Measurements from ENCODE around the gene DNASE2. TPM values are rescaled to one million over a fixed set of nuclear protein-coding genes. Genes with fewer than 3 reads are reported as not detected.
"Not testable (repeated sequence)": the region's sequence is repeated elsewhere in the genome, so short reads cannot be mapped to it uniquely, and the experiment has no call there.

The DNASE2 gene
- total RNA-seq, 1 experiment from 2014 or later: 16.4 TPM

- Histone ChIP-seq H3K27me3 (no peaks in the 10 kb centered on the region), H3K4me1 (no peaks in the 10 kb centered on the region), H3K27ac (no peak overlapping the region), H3K36me3 (peaks cover 2% of the 10 kb centered on the region; the same call in 1 of the 2 replicates), H3K9me3 (replicated peaks) (no peaks in the 10 kb centered on the region), H3K4me3 (no peak overlapping the region)
- no peak for DNase-seq
Measured at GRCh38 chr19:12893582-12893981, 12.3 kb upstream of the DNASE2 start.

- Histone ChIP-seq H3K9me3 (replicated peaks) (no peaks in the 10 kb centered on the region), H3K27ac (peak overlapping the region; percentile 49), H3K4me1 (no peaks in the 10 kb centered on the region), H3K36me3 (peaks cover 1% of the 10 kb centered on the region; the same call in 1 of the 2 replicates), H3K4me3 (peak overlapping the region; percentile 81), H3K27me3 (no peaks in the 10 kb centered on the region)
- peak; percentile 45 to 50 for DNase-seq
Measured at GRCh38 chr19:12891553-12892021, 10.3 kb upstream of the DNASE2 start.

GRCh38 chr19:12890787-12891552, 9.7 kb upstream of the DNASE2 start, which contains the start of gene GCDH:
TSS of gene GCDH (plus strand) at chr19:12891160. CDS start at chr19:12891305, 145 bp downstream.
- peak within 1 kb of the TSS; percentile 81 for H3K4me3 ChIP-seq
- no peaks in the 10 kb centered on the region for H3K36me3 ChIP-seq
- no peaks in the 10 kb centered on the region for H3K4me1 ChIP-seq
- H3K9me3 ChIP-seq (replicated peaks): no peaks in the 10 kb centered on the region
- peak; percentile 100 for DNase-seq
- no peaks in the 10 kb centered on the region for H3K27me3 ChIP-seq
- peak within 1 kb of the TSS; percentile 49 for H3K27ac ChIP-seq

GRCh38 chr19:12890299-12890786, 9.1 kb upstream of the DNASE2 start:
- H3K27me3 ChIP-seq; H3K36me3 ChIP-seq; H3K9me3 ChIP-seq (replicated peaks); DNase-seq; H3K4me1 ChIP-seq: not testable (repeated sequence)
- Histone ChIP-seq H3K27ac (peak overlapping the region; percentile 11; the same call in 1 of the 2 replicates), H3K4me3 (peak overlapping the region; percentile 81)

GRCh38 chr19:12888006-12888603, 6.9 kb upstream of the DNASE2 start:
- H3K9me3 ChIP-seq (replicated peaks): no peaks in the 10 kb centered on the region
- no peaks in the 10 kb centered on the region for H3K36me3 ChIP-seq
- no peak overlapping the region for H3K4me3 ChIP-seq
- H3K27me3 ChIP-seq: no peaks in the 10 kb centered on the region
- H3K4me1 ChIP-seq: no peaks in the 10 kb centered on the region
- no peak overlapping the region for H3K27ac ChIP-seq
- DNase-seq: no peak

- no peaks in the 10 kb centered on the region for H3K9me3 ChIP-seq (replicated peaks)
- DNase-seq: no peak
- H3K27me3 ChIP-seq: no peaks in the 10 kb centered on the region
- no peak within 1 kb of the TSS for H3K27ac ChIP-seq
- H3K36me3 ChIP-seq: no peaks in the 10 kb centered on the region
- H3K4me1 ChIP-seq: no peaks in the 10 kb centered on the region
- H3K4me3 ChIP-seq: no peak within 1 kb of the TSS
Measured at GRCh38 chr19:12886969-12887747, 5.9 kb upstream of the DNASE2 start, which contains the start of gene KLF1. TSS of gene KLF1 (minus strand) at chr19:12887201. CDS start at chr19:12887140, 61 bp downstream.

- Histone ChIP-seq H3K9me3 (replicated peaks) (no peaks in the 10 kb centered on the region), H3K27me3 (no peaks in the 10 kb centered on the region), H3K4me1 (no peaks in the 10 kb centered on the region), H3K36me3 (no peaks in the 10 kb centered on the region), H3K27ac (no peak overlapping the region), H3K4me3 (no peak overlapping the region)
- no peak for DNase-seq
Measured at GRCh38 chr19:12886651-12886968, 5.4 kb upstream of the DNASE2 start.

GRCh38 chr19:12885749-12886650, 4.8 kb upstream of the DNASE2 start:
- H3K9me3 ChIP-seq (replicated peaks): no peaks in the 10 kb centered on the region
- no peaks in the 10 kb centered on the region for H3K4me1 ChIP-seq
- H3K36me3 ChIP-seq: no peaks in the 10 kb centered on the region
- DNase-seq: no peak
- no peak overlapping the region for H3K27ac ChIP-seq
- no peaks in the 10 kb centered on the region for H3K27me3 ChIP-seq
- H3K4me3 ChIP-seq: no peak overlapping the region

- Histone ChIP-seq H3K36me3 (no peaks in the 10 kb centered on the region), H3K9me3 (replicated peaks) (no peaks in the 10 kb centered on the region), H3K4me3 (no peak overlapping the region), H3K27me3 (no peaks in the 10 kb centered on the region), H3K27ac (no peak overlapping the region), H3K4me1 (no peaks in the 10 kb centered on the region)
- DNase-seq: no peak
Measured at GRCh38 chr19:12884926-12885748, 3.9 kb upstream of the DNASE2 start.

GRCh38 chr19:12884627-12884925, 3.3 kb upstream of the DNASE2 start:
- H3K4me3 ChIP-seq: no peak overlapping the region
- H3K4me1 ChIP-seq: no peaks in the 10 kb centered on the region
- H3K36me3 ChIP-seq: no peaks in the 10 kb centered on the region
- no peak overlapping the region for H3K27ac ChIP-seq
- H3K9me3 ChIP-seq (replicated peaks): no peaks in the 10 kb centered on the region
- no peaks in the 10 kb centered on the region for H3K27me3 ChIP-seq
- DNase-seq: no peak

- H3K4me1 ChIP-seq: no peaks in the 10 kb centered on the region
- H3K27me3 ChIP-seq: no peaks in the 10 kb centered on the region
- no peak overlapping the region for H3K4me3 ChIP-seq
- H3K27ac ChIP-seq: no peak overlapping the region
- no peaks in the 10 kb centered on the region for H3K36me3 ChIP-seq
- no peak for DNase-seq
- H3K9me3 ChIP-seq (replicated peaks): no peaks in the 10 kb centered on the region
Measured at GRCh38 chr19:12884202-12884601, 3.0 kb upstream of the DNASE2 start.

GRCh38 chr19:12882589-12882988, 1.3 kb upstream of the DNASE2 start:
- H3K9me3 ChIP-seq (replicated peaks): no peaks in the 10 kb centered on the region
- no peak for DNase-seq
- H3K36me3 ChIP-seq: 0 out of 2 replicates have a peak, but pooled peaks cover 2% of the 10 kb centered on the region
- H3K27ac ChIP-seq: no peak overlapping the region
- no peaks in the 10 kb centered on the region for H3K27me3 ChIP-seq
- no peak overlapping the region for H3K4me3 ChIP-seq
- H3K4me1 ChIP-seq: no peaks in the 10 kb centered on the region

GRCh38 chr19:12880551-12881171, 588 bp downstream of the DNASE2 start:
- Histone ChIP-seq H3K4me1 (no peaks in the 10 kb centered on the region), H3K9me3 (replicated peaks) (no peaks in the 10 kb centered on the region), H3K27ac (peak overlapping the region; percentile 49), H3K4me3 (peak overlapping the region; percentile 63), H3K27me3 (no peaks in the 10 kb centered on the region), H3K36me3 (0 out of 2 replicates have a peak, but pooled peaks cover 2% of the 10 kb centered on the region)
- DNase-seq: peak; percentile 60 to 64
